ENCODE measurements around the gene PSRC1.

Gene PSRC1

DNA sequence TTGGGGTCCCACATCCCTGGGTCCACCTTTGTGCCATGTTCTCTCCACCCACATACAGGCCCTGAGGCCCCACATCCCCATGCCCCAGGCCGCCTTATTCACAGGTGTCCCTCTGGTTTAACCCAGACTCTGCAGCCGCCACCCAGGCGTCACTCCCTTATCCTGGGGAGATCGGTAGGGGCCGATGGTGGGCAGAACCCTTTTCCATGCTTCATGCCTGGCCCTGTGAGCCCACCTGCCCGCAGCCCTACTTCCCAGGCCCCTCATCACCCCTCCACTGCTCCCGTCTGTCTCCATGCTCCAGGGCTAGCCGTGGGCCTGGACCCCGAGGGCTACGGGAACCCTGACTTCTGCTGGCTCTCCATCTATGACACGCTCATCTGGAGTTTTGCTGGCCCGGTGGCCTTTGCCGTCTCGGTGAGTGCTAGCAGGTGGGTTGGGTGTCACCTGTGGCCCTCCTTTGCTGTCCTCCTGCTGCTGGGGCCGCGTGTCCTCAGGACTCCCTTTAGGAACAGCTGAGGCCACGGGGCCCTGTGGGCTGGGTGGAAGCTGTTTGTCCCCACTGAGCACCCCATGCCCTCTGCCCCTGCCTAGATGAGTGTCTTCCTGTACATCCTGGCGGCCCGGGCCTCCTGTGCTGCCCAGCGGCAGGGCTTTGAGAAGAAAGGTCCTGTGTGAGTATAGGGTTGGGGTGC, 12.2 kb downstream of the PSRC1 start:
- H3K4me3 ChIP-seq (ENCODE audit: low read depth, low read length), result no peak overlapping the region
- TF ChIP-seq, protein P1, sequence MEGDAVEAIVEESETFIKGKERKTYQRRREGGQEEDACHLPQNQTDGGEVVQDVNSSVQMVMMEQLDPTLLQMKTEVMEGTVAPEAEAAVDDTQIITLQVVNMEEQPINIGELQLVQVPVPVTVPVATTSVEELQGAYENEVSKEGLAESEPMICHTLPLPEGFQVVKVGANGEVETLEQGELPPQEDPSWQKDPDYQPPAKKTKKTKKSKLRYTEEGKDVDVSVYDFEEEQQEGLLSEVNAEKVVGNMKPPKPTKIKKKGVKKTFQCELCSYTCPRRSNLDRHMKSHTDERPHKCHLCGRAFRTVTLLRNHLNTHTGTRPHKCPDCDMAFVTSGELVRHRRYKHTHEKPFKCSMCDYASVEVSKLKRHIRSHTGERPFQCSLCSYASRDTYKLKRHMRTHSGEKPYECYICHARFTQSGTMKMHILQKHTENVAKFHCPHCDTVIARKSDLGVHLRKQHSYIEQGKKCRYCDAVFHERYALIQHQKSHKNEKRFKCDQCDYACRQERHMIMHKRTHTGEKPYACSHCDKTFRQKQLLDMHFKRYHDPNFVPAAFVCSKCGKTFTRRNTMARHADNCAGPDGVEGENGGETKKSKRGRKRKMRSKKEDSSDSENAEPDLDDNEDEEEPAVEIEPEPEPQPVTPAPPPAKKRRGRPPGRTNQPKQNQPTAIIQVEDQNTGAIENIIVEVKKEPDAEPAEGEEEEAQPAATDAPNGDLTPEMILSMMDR (IDR thresholded peaks at IDR 0.05; ENCODE audit: low read depth, low read length, missing control alignments), result no peak

DNA sequence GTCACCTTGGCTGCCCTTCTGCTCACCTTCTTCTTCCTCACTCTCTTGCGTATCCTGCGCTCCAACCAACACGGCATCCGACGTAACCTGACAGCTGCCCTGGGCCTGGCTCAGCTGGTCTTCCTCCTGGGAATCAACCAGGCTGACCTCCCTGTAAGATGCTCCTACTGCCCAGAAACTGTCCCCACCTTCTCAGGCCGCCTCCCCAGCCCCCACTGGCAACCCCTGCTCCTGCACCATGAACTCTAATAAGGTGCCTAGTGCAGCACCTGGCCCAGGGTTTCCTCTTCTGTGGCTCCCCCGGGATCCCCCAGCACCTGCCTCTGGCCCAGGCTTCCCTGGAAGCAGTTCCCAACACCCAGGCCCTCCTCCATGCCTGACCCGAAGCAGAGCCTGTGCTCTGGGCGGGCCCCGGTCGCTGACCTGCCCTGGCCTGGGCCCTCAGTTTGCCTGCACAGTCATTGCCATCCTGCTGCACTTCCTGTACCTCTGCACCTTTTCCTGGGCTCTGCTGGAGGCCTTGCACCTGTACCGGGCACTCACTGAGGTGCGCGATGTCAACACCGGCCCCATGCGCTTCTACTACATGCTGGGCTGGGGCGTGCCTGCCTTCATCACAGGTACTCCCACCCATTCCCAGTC, 12.8 kb downstream of the PSRC1 start:
- no peak overlapping the region for H3K4me3 ChIP-seq (ENCODE audit: low read depth, low read length)
- TF ChIP-seq, protein P1 (IDR thresholded peaks at IDR 0.05; ENCODE audit: low read depth, low read length, missing control alignments), result no peak
- no peak for DNase-seq (ENCODE audit: low read depth)

More for the DNA sequence above, 12.2 kb downstream of the PSRC1 start:
- DNase-seq (ENCODE audit: low read depth), result no peak

DNA sequence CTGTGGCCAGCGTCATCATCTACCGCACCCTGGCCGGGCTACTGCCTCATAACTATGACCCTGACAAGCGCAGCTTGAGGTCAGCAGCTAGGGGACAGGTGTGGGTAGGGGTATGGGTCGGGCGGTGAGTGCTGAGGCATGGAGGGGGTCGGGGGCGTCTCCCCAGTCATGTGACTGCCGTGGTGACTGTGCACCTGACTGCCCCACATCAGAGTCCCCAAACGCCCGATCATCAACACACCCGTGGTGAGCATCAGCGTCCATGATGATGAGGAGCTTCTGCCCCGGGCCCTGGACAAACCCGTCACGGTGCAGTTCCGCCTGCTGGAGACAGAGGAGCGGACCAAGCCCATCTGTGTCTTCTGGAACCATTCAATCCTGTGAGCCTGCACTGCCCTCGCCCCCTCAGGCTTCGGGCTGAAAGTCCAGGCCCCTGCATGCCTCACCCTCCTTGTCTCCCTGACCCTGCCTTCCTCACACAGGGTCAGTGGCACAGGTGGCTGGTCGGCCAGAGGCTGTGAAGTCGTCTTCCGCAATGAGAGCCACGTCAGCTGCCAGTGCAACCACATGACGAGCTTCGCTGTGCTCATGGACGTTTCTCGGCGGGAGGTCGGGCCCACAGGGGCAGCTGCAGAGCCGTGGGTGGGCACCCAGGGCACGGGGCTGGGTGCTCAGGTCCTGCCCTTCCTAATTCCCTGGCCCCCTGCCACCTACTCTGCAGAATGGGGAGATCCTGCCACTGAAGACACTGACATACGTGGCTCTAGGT, 13.5 kb downstream of the PSRC1 start:
- DNase-seq (ENCODE audit: low read depth), result no peak
- H3K4me3 ChIP-seq (ENCODE audit: low read depth, low read length), result no peak overlapping the region
- TF ChIP-seq, protein P1 (IDR thresholded peaks at IDR 0.05; ENCODE audit: low read depth, low read length, missing control alignments), result no peak

DNA sequence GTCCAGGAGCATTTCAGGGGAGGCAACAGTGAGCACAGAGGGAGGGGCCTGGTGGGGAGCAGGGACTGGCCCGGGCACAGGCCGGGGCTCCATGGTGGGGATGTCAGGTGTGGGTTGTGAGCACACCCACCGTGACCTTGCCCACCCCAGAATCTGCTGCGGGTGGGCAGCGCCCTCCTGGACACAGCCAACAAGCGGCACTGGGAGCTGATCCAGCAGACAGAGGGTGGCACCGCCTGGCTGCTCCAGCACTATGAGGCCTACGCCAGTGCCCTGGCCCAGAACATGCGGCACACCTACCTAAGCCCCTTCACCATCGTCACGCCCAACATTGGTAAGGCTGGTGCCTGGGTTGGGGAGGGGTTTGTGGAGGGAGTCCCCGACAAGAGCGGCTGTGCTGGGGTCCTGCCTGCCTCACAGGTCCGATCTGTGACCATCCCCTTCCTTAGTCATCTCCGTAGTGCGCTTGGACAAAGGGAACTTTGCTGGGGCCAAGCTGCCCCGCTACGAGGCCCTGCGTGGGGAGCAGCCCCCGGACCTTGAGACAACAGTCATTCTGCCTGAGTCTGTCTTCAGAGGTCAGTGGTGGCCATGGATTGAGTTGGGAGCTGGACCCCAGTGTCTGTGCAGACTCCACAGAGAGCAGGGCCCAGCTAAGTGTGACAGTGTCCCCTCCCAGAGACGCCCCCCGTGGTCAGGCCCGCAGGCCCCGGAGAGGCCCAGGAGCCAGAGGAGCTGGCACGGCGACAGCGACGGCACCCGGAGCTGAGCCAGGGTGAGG, 14.3 kb downstream of the PSRC1 start:
- DNase-seq (ENCODE audit: low read depth), result no peak
- no peak overlapping the region for H3K4me3 ChIP-seq (ENCODE audit: low read depth, low read length)
- TF ChIP-seq, protein P1 (IDR thresholded peaks at IDR 0.05; ENCODE audit: low read depth, low read length, missing control alignments), result no peak

DNA sequence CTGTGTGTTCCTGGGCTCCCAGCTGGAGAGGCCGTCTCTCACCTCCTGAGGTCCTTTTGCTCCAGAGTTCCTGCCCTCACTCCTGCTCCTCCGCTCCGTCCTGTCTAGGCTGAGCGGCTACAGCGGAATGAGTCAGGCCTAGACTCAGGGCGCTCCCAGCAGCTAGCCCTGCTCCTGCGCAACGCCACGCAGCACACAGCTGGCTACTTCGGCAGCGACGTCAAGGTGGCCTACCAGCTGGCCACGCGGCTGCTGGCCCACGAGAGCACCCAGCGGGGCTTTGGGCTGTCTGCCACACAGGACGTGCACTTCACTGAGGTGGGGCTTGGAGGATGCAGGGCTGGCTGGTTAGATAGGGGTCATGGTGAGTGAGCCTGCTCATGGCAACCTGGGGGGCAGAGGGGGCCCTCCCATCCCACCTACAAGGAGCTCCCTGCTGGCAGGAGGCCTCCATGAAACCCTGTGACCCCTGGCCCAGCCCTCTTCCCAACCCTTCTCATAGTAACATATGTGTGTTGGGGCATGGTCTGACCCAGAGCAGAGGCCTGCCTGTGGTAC, 15.1 kb downstream of the PSRC1 start:
- no peak for DNase-seq (ENCODE audit: low read depth)
- no peak overlapping the region for H3K4me3 ChIP-seq (ENCODE audit: low read depth, low read length)
- TF ChIP-seq, protein P1 (IDR thresholded peaks at IDR 0.05; ENCODE audit: low read depth, low read length, missing control alignments), result no peak

DNA sequence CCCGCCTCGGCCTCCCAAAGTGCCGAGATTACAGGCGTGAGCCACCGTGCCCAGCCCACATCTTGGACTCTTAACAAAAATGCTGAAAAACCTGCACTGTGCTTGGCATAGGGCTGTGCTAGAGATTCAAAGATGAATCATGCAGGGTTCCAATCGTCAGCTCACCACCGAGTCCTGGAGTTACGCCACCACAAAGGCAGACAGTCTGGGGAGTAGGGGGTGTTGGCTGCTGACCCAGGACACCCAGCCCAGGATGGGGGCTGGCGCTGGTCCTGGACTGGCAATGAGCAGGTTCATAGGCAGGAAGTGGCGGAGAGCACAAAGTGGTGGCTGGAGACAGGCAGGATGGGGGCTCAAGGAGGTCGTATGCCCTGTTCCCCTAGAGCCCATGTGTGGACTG, 16.0 kb downstream of the PSRC1 start:
- TF ChIP-seq, protein P1 (IDR thresholded peaks at IDR 0.05; ENCODE audit: low read depth, low read length, missing control alignments), result no peak
- no peak for DNase-seq (ENCODE audit: low read depth)
- H3K4me3 ChIP-seq (ENCODE audit: low read depth, low read length), result no peak overlapping the region
